Thyroid gland (tissue), 4 donors: ENCODE results near the gene LSM4. TPM values are rescaled to one million over a fixed set of nuclear protein-coding genes. Genes with fewer than 3 reads are reported as not detected.
A peak's percentile ranks its signal among the peaks of the same experiment; 100 is the strongest.
"Not testable (repeated sequence)": the region's sequence is repeated elsewhere in the genome, so short reads cannot be mapped to it uniquely, and the experiment has no call there.

Source experiments
- DNase-seq, 2 donors: peaks; one replicate each; pipeline ENCODE4 v3.0.0-alpha.2; 2019
- H3K27ac ChIP-seq, 3 donors: fragments of 200-600 bp; sonication (generic); 1 replicate in 2 of 3; 2 replicates in 1 of 3; pipeline ENCODE4 v1.5.1; 2016 to 2019; ENCODE audit warnings: mild to moderate bottlenecking in 1 of 3, moderate library complexity in 1 of 3
- H3K27me3 ChIP-seq: fragments of 200-600 bp; sonication (generic); one replicate; pipeline ENCODE4 v1.5.1; 2019
- H3K36me3 ChIP-seq, 2 donors: fragments of 200-600 bp; sonication (generic); one replicate each; pipeline ENCODE4 v1.5.1; 2016 to 2019
- H3K4me1 ChIP-seq, 2 donors: fragments of 200-600 bp; sonication (generic); one replicate each; pipeline ENCODE4 v1.5.1; 2017 to 2019
- H3K4me3 ChIP-seq, 3 donors: fragments of 200-600 bp; sonication (generic); replicated peaks in 1 of 3; 1 replicate in 2 of 3; 2 replicates in 1 of 3; pipeline ENCODE4 v1.5.1; 2016; ENCODE audit warnings: mild to moderate bottlenecking in 1 of 3
- H3K9me3 ChIP-seq: fragments of 200-600 bp; sonication (generic); one replicate; pipeline ENCODE4 v1.5.1; 2017
- CTCF ChIP-seq, 6 experiments: fragments of 200-600 bp in 3 of 6; fragments of 450-650 bp in 3 of 6; sonication (generic) in 3 of 6; IDR thresholded peaks; one replicate each; pipeline ENCODE4 v1.5.1; 2016 to 2019; ENCODE audit warnings: antibody characterized with exemption in 6 of 6, mild to moderate bottlenecking in 2 of 6, inconsistent platforms in 1 of 6, moderate library complexity in 1 of 6
- POLR2A ChIP-seq, 2 donors: fragments of 450-650 bp; IDR thresholded peaks; one replicate each; pipeline ENCODE4 v1.6.1; 2017; ENCODE audit warnings: antibody characterized with exemption in 2 of 2, mild to moderate bottlenecking in 2 of 2, moderate library complexity in 1 of 2
- WGBS, 2 donors: methylation state at CpG; one replicate each; pipeline ENCODE4 v1.1.5; 2017; 5-methylcytosine and 5-hydroxymethylcytosine counted together
- intact Hi-C: fragments of 100-400 bp; cut with DNase I; formaldehyde crosslinking; loops from one replicate; pipeline ENCODE4 v1.15.1; 2023
- total RNA-seq, 4 donors: library from RNA; depleted of rRNA; stranded (reverse); fragments of >200 nt; gene quantifications; one replicate each; pipeline ENCODE4 v1.2.3, GENCODE V29; 2016

Gene LSM4
- total RNA-seq, 4 donors from 2014 or later, result 55.2 to 203 (median 140) TPM

GRCh38 chr19:18332917-18333530, 10.1 kb upstream of the LSM4 start:
- Histone ChIP-seq H3K9me3 (no peaks in the 10 kb centered on the region), H3K36me3 (no peaks in the 10 kb centered on the region), H3K27ac (peak overlapping the region; percentile 41 to 81 (median 72)), H3K27me3 (no peaks in the 10 kb centered on the region), H3K4me1 (peaks cover 9 to 37% of the 10 kb centered on the region in 2 donors), H3K4me3 (no peak overlapping the region)
- no peak for TF ChIP-seq CTCF (IDR thresholded peaks at IDR 0.05)
- no peak for TF ChIP-seq POLR2A (IDR thresholded peaks at IDR 0.05)
- DNase-seq, result no peak
- 87 to 88% methylated on average over 10 to 13 of the region's 15 CpGs for WGBS, 2 donors
- intact Hi-C loops, result no loop called here

DNA sequence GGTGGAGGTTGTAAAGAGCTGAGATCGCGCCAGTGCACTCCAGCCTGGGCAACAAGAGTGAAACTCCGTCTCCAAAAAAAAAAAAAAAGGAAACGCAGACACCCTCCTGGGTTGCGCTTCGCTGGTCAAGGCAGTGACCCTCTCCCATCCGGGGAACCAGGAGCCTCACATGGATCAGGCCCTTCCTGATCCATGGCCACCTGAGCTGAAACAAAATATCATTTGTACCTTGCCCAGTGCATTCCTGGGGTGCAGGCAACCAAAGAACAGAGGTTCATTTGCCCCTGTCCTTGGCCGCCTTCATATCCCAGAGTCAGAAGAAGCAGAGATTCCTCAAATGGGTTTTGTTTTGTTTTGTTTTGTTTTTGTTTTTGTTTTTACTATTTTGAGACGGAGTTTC, 8.0 kb upstream of the LSM4 start:
- no peaks in the 10 kb centered on the region for H3K27me3 ChIP-seq
- intact Hi-C loops, result no loop called here

DNA sequence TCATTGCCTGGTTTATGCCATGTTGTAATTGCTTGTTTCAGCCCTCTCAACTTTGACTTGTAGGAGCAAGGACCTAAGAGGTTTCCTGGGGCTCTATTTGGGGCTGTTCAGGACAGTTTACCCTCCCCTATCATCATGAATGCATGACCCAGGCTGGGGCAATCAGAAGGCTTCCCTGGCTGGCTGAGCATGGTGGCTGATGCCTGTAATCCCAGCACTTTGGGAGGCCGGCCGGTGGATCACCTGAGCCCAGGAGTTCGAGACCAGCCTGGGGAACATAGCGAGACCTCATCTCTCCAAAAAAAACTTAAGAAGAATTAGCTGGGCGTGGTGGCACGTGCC, 6.1 kb upstream of the LSM4 start:
- Histone ChIP-seq H3K9me3 (no peaks in the 10 kb centered on the region), H3K4me3 (no peak overlapping the region), H3K4me1 (peaks cover 10 to 33% of the 10 kb centered on the region in 2 donors), H3K27me3 (no peaks in the 10 kb centered on the region), H3K27ac (peak overlapping the region in 2 of 3 donors; percentile 74), H3K36me3 (no peaks in the 10 kb centered on the region)
- DNase-seq, result no peak
- TF ChIP-seq POLR2A (IDR thresholded peaks at IDR 0.05) (no peak), CTCF (IDR thresholded peaks at IDR 0.05) (no peak)
- 64 to 81% methylated on average over 6 of the region's 6 CpGs for WGBS, 2 donors
- intact Hi-C loops, result no loop called here

More for the DNA sequence above, 8.0 kb upstream of the LSM4 start:
- no peaks in the 10 kb centered on the region for H3K9me3 ChIP-seq
- TF ChIP-seq POLR2A (IDR thresholded peaks at IDR 0.05) (no peak), CTCF (IDR thresholded peaks at IDR 0.05) (no peak)
- no peak overlapping the region for H3K4me3 ChIP-seq
- H3K4me1 ChIP-seq, result peaks cover 9 to 37% of the 10 kb centered on the region in 2 donors
- 61 to 63% methylated on average over 9 of the region's 9 CpGs for WGBS, 2 donors
- no peaks in the 10 kb centered on the region for H3K36me3 ChIP-seq
- H3K27ac ChIP-seq, result peak overlapping the region; percentile 33 to 66 (median 36)
- DNase-seq, result peak; percentile 37 to 75

DNA sequence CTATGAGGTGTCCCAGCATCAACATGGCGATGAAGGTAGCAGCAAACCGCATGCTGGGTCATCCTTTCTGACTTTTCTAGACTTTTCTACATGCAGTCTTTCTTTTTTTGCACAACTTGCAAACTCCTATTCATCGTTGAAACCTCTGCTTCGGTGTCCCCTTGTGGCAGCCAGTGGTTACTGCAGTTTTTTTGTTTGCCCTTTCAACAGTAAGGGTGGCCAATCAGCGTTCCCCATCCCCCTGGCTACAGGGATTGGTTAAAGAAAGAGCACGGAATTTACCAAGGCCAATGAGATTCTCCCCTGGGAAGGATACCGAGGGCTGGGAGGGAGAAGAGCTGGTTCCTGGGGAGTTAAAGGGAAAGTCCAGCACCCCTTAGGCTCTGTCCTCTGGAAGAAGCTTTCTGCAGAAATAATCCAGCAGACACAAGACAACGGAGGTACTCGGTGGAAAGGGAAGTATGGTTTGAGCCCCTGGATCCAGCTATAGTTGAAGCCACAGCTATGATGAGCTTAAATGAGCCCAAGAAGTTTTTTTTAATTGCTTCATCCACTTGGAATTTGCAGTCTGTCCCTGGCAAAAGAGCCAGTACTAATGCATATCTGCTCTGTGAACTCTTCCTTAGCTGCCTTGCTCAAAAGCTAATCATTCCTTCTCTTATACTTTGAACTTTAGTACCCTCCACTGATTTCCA, 5.6 kb upstream of the LSM4 start:
- H3K4me3 ChIP-seq, result no peak overlapping the region
- H3K27me3 ChIP-seq, result no peaks in the 10 kb centered on the region
- peaks cover 14 to 35% of the 10 kb centered on the region in 2 donors for H3K4me1 ChIP-seq
- intact Hi-C loops, result no loop called here
- peak; percentile 94 to 96 for DNase-seq
- 3 to 5% methylated on average over 9 of the region's 9 CpGs for WGBS, 2 donors
- peak; percentile 84 to 98 (median 96) for TF ChIP-seq CTCF (IDR thresholded peaks at IDR 0.05)
- peak in 1 of 2 donors; percentile 68 for TF ChIP-seq POLR2A (IDR thresholded peaks at IDR 0.05)
- peak overlapping the region; percentile 11 to 74 (median 74) for H3K27ac ChIP-seq
- no peaks in the 10 kb centered on the region for H3K9me3 ChIP-seq
- H3K36me3 ChIP-seq, result no peaks in the 10 kb centered on the region

DNA sequence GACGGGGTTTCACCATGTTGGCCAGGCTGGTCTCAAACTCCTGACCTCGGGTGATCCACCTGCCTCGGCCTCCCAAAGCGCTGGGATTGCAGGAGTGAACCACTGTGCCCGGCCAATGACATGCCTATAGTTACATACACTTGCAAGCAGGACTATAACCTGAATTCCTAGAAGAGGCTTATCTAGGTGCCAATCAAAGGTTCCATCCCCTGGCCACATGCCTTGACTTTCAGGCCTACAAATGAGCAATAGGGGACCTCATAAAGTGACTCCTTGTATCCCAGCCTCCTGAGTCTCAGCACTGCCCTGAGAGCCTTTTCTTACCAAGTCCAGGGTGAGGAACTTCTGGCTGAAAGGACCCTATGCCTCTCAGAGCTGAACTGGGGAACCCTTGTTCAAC, 3.9 kb upstream of the LSM4 start:
- peaks cover 24 to 37% of the 10 kb centered on the region in 2 donors for H3K4me1 ChIP-seq
- intact Hi-C loops, result no loop called here
- H3K27ac ChIP-seq, result no peak overlapping the region
- no peaks in the 10 kb centered on the region for H3K9me3 ChIP-seq
- WGBS, 2 donors, result 93 to 94% methylated on average over 3 to 5 of the region's 5 CpGs
- no peak for DNase-seq
- TF ChIP-seq POLR2A (IDR thresholded peaks at IDR 0.05), result no peak
- TF ChIP-seq CTCF (IDR thresholded peaks at IDR 0.05), result no peak
- no peaks in the 10 kb centered on the region for H3K27me3 ChIP-seq
- no peak overlapping the region for H3K4me3 ChIP-seq
- no peaks in the 10 kb centered on the region for H3K36me3 ChIP-seq

GRCh38 chr19:18324373-18324731, 1.5 kb upstream of the LSM4 start:
- H3K4me3 ChIP-seq, H3K36me3 ChIP-seq, H3K9me3 ChIP-seq, H3K27me3 ChIP-seq, DNase-seq: not testable (repeated sequence)
- WGBS, 2 donors, result 71% methylated on average over 6 of the region's 6 CpGs
- peaks cover 29 to 44% of the 10 kb centered on the region in 2 donors for H3K4me1 ChIP-seq
- H3K27ac ChIP-seq, result peak overlapping the region in 2 of 3 donors; percentile 92
- intact Hi-C loops, result loop anchor here (2.0 kb wide), 1 partner anchor 46 kb away; no protein-coding TSS in a partner anchor
